ENCODE data around the gene APCDD1. TPM values are rescaled to one million over a fixed set of nuclear protein-coding genes. Genes with fewer than 3 reads are reported as not detected.

Gene APCDD1
- polyA plus RNA-seq, 1 of the 3 experiments (the other 2 are of a cell fraction): 0.02 TPM

GRCh38 chr18:10436160-10436559, 18.3 kb upstream of the APCDD1 start (continued):
- TF ChIP-seq PBX3 (IDR thresholded peaks at IDR 0.05) (no peak), IRF3 (IDR thresholded peaks at IDR 0.05; ENCODE audit: low read depth, low read length) (no peak), GABPA (IDR thresholded peaks at IDR 0.05; ENCODE audit: low read depth) (no peak), NRF1 (IDR thresholded peaks at IDR 0.05; ENCODE audit: low read depth, low read length) (no peak), MEF2A (IDR thresholded peaks at IDR 0.05; ENCODE audit: borderline replicate concordance, low read depth) (no peak), EP300 (IDR thresholded peaks at IDR 0.05; ENCODE audit: borderline replicate concordance in 1 of 2, low read depth in 1 of 2, low read length in 1 of 2) (no peak), ELF1 (IDR thresholded peaks at IDR 0.05) (no peak), TEAD4 (IDR thresholded peaks at IDR 0.05; ENCODE audit: borderline replicate concordance, insufficient read depth) (no peak), FOXJ3 (CRISPR knock-in tag; IDR thresholded peaks at IDR 0.05) (no peak)

GRCh38 chr18:10437837-10438236, 16.6 kb upstream of the APCDD1 start:
- H3K9me2 ChIP-seq: no peaks in the 10 kb centered on the region
- no peaks in the 10 kb centered on the region for H3K79me2 ChIP-seq (ENCODE audit: insufficient read depth)
- H3F3A ChIP-seq (replicated peaks; ENCODE audit: insufficient read depth): no peaks in the 10 kb centered on the region
- no peak overlapping the region for H3K4me3 ChIP-seq (ENCODE audit: low read depth in 2 of 2, low read length in 1 of 2)
- ChIA-PET POLR2A (no interaction called here), CTCF (interaction anchor here (1.5 kb wide), 1 partner anchor 12 kb away, joined by 3 read pairs; no protein-coding TSS in a partner anchor)
- no peak for DNase-seq
- H3K27ac ChIP-seq (ENCODE audit: low read depth in 2 of 2, low read length in 1 of 2): no peak overlapping the region
- H3K9ac ChIP-seq: no peak overlapping the region
- H3K4me2 ChIP-seq: no peak overlapping the region
- no peaks in the 10 kb centered on the region for H3K9me3 ChIP-seq
- no peaks in the 10 kb centered on the region for H3K27me3 ChIP-seq (ENCODE audit: insufficient read depth)
- TF ChIP-seq TAF1 (IDR thresholded peaks at IDR 0.05; ENCODE audit: borderline replicate concordance, low read depth, low read length) (no peak), NRF1 (IDR thresholded peaks at IDR 0.05; ENCODE audit: low read depth, low read length) (no peak), RXRA (IDR thresholded peaks at IDR 0.05; ENCODE audit: borderline replicate concordance, low read depth) (no peak)
- H2AFZ ChIP-seq (ENCODE audit: low read depth): no peak overlapping the region
- peaks cover 0 to 8% of the 10 kb centered on the region in 2 experiments; a peak in 2 of 4 replicates for H3K4me1 ChIP-seq (ENCODE audit: control insufficient read depth in 1 of 2, insufficient read depth in 2 of 2, low read depth in 1 of 2, low read length in 1 of 2)
- H3K36me3 ChIP-seq (replicated peaks in 1 of 2; ENCODE audit: control insufficient read depth in 1 of 2, insufficient read depth in 2 of 2, low read length in 1 of 2): no peaks in the 10 kb centered on the region
- no peaks in the 10 kb centered on the region for H4K20me1 ChIP-seq (ENCODE audit: insufficient read depth)

- Histone ChIP-seq H2AFZ (ENCODE audit: low read depth) (no peak overlapping the region), H3K4me1 (ENCODE audit: control insufficient read depth in 1 of 2, insufficient read depth in 2 of 2, low read depth in 1 of 2, low read length in 1 of 2) (peaks cover 0 to 12% of the 10 kb centered on the region in 2 experiments; a peak in 3 of 4 replicates), H3F3A (replicated peaks; ENCODE audit: insufficient read depth) (no peaks in the 10 kb centered on the region), H3K79me2 (ENCODE audit: insufficient read depth) (no peaks in the 10 kb centered on the region), H4K20me1 (ENCODE audit: insufficient read depth) (no peaks in the 10 kb centered on the region), H3K36me3 (replicated peaks in 1 of 2; ENCODE audit: control insufficient read depth in 1 of 2, insufficient read depth in 2 of 2, low read length in 1 of 2) (no peaks in the 10 kb centered on the region), H3K9me2 (no peaks in the 10 kb centered on the region), H3K9ac (no peak overlapping the region), H3K27me3 (ENCODE audit: insufficient read depth) (no peaks in the 10 kb centered on the region; the same call in 1 of the 2 replicates), H3K4me2 (no peak overlapping the region), H3K4me3 (ENCODE audit: low read depth in 2 of 2, low read length in 1 of 2) (no peak overlapping the region), H3K9me3 (no peaks in the 10 kb centered on the region), H3K27ac (ENCODE audit: low read depth in 2 of 2, low read length in 1 of 2) (no peak overlapping the region)
- CTCF ChIA-PET: interaction anchor here (1.0 kb wide), 1 partner anchor 9 kb away, joined by 3 read pairs; no protein-coding TSS in a partner anchor
- 66% methylated on average over 8 of the region's 8 CpGs for whole genome bisulfite sequencing (ENCODE audit: low lambda C conversion rate)
- POLR2A ChIA-PET: no interaction called here
- DNase-seq: no peak
- TF ChIP-seq MXI1 (IDR thresholded peaks at IDR 0.05; ENCODE audit: low read depth, low read length) (no peak), PBX3 (IDR thresholded peaks at IDR 0.05) (no peak), RAD21 (IDR thresholded peaks at IDR 0.05; ENCODE audit: low read length) (no peak), CHD2 (IDR thresholded peaks at IDR 0.05; ENCODE audit: low read length, partially characterized antibody) (no peak), SIN3A (IDR thresholded peaks at IDR 0.05; ENCODE audit: borderline replicate concordance, low read depth, low read length) (no peak), SMC3 (IDR thresholded peaks at IDR 0.05; ENCODE audit: low read depth, low read length) (no peak), ZBTB33 (IDR thresholded peaks at IDR 0.05; ENCODE audit: borderline replicate concordance, low read depth) (no peak), POLR2AphosphoS5 (IDR thresholded peaks at IDR 0.05; ENCODE audit: low read depth, low read length) (no peak), IRF3 (IDR thresholded peaks at IDR 0.05; ENCODE audit: low read depth, low read length) (no peak), EZH2phosphoT487 (IDR thresholded peaks at IDR 0.05; ENCODE audit: borderline replicate concordance, low read depth) (no peak), MEF2A (IDR thresholded peaks at IDR 0.05; ENCODE audit: borderline replicate concordance, low read depth) (no peak)
These were observed 14.5 kb upstream of the APCDD1 start for GRCh38 chr18:10439898-10440297.
